Mesenteric fat pad (tissue), 1 donor: ENCODE measurements around the gene ARHGAP20. TPM values are rescaled to one million over a fixed set of nuclear protein-coding genes. Genes with fewer than 3 reads are reported as not detected.

ENCODE experiments used
- DNase-seq: peaks from one replicate; pipeline ENCODE4 v3.0.0-alpha.2; 2020; ENCODE audit warnings: low spot score
- total RNA-seq: library from RNA; stranded (reverse); fragmentation: NEBNext Ultra II Directional; extraction: Animal tissue kit (Norgen Biotek cat#: 25700); gene quantifications from one replicate; pipeline ENCODE4 v1.2.1, GENCODE V29; 2021
- donor health status: DM: yes; HTN: yes; CAD: no.

Gene ARHGAP20
- total RNA-seq, 1 donor from 2014 or later, result 20.6 TPM

DNA sequence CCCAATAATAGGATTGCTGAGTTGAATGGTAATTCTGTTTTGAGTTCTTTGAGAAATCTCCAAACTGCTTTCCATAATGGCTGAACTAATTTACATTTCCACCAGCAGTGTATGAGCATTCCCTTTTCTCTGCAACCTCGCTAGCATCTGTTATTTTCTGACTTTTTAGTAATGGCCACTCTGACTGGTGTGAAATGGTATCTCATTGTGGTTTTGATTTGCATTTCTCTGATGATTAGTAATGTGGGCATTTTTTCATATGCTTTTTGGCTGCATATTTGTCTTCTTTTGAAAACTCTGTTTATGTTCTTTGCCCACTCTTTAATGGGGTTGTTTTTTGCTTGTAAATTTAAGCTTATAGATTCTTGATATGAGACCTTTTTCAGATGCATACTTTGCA lies 185.1 kb downstream of the ARHGAP20 start:
- DNase-seq, result no peak
